H9 (cell line): ENCODE data around the gene TCF7L2. TPM values are rescaled to one million over a fixed set of nuclear protein-coding genes. Genes with fewer than 3 reads are reported as not detected.

Experiments used
- DNase-seq: peaks from one replicate; pipeline ENCODE4 v3.0.0-alpha.2; 2017
- H2AFZ ChIP-seq: one replicate; pipeline ENCODE4 v1.6.1; 2013; ENCODE audit warnings: mild to moderate bottlenecking, low read length, control low read depth, moderate library complexity
- H2AK5ac ChIP-seq: 2 replicates; pipeline ENCODE4 v1.6.1; 2013; ENCODE audit warnings: low read length, control low read depth, mixed read lengths; ENCODE audit not compliant: insufficient read length
- H2BK120ac ChIP-seq: one replicate; pipeline ENCODE4 v1.6.1; 2013; ENCODE audit warnings: low read depth, mild to moderate bottlenecking, low read length, control low read depth, inconsistent platforms; ENCODE audit not compliant: poor library complexity, severe bottlenecking
- H2BK12ac ChIP-seq: 2 replicates; pipeline ENCODE4 v1.6.1; 2013; ENCODE audit warnings: low read length, control low read depth, mixed read lengths, low read depth; ENCODE audit not compliant: insufficient read length
- H2BK15ac ChIP-seq: 2 replicates; pipeline ENCODE4 v1.6.1; 2013; ENCODE audit warnings: low read depth, low read length, control low read depth
- H2BK20ac ChIP-seq: one replicate; pipeline ENCODE4 v1.6.1; 2013; ENCODE audit warnings: low read depth, mild to moderate bottlenecking, low read length, control low read depth, inconsistent platforms; ENCODE audit not compliant: poor library complexity, severe bottlenecking
- H2BK5ac ChIP-seq: 2 replicates; pipeline ENCODE4 v1.6.1; 2013; ENCODE audit warnings: low read length, control low read depth, mixed read lengths; ENCODE audit not compliant: insufficient read length
- H3K14ac ChIP-seq: 2 replicates; pipeline ENCODE4 v1.6.1; 2013; ENCODE audit warnings: low read length, control low read depth; ENCODE audit not compliant: insufficient read depth
- H3K18ac ChIP-seq: 2 replicates; pipeline ENCODE4 v1.6.1; 2013; ENCODE audit warnings: low read depth, mild to moderate bottlenecking, mixed read lengths, low read length, control low read depth; ENCODE audit not compliant: insufficient read length
- H3K23ac ChIP-seq: 2 replicates; pipeline ENCODE4 v1.6.1; 2013; ENCODE audit warnings: low read length, control low read depth, mixed read lengths, low read depth; ENCODE audit not compliant: insufficient read length
- H3K23me2 ChIP-seq: 2 replicates; pipeline ENCODE4 v1.6.1; 2013; ENCODE audit warnings: low read depth, mild to moderate bottlenecking, mixed read lengths, low read length, control low read depth; ENCODE audit not compliant: insufficient read length, poor library complexity, severe bottlenecking
- H3K27ac ChIP-seq: 2 replicates; pipeline ENCODE4 v1.5.1; 2013; ENCODE audit warnings: low read length, control low read depth, mixed read lengths, low read depth; ENCODE audit not compliant: insufficient read length
- H3K27me3 ChIP-seq: 2 replicates; pipeline ENCODE4 v1.6.1; 2013; ENCODE audit warnings: low read length, control low read depth, inconsistent platforms; ENCODE audit not compliant: insufficient read depth
- H3K4ac ChIP-seq: 2 replicates; pipeline ENCODE4 v1.6.1; 2013; ENCODE audit warnings: low read depth, mild to moderate bottlenecking, control low read depth, inconsistent platforms, low read length, moderate library complexity
- H3K4me1 ChIP-seq: 2 replicates; pipeline ENCODE4 v1.6.1; 2013; ENCODE audit warnings: low read length, control low read depth, inconsistent platforms; ENCODE audit not compliant: insufficient read depth
- H3K4me2 ChIP-seq: 2 replicates; pipeline ENCODE4 v1.6.1; 2013; ENCODE audit warnings: low read length, control low read depth, mixed read lengths; ENCODE audit not compliant: insufficient read length, insufficient read depth
- H3K56ac ChIP-seq: 2 replicates; pipeline ENCODE4 v1.6.1; 2013; ENCODE audit warnings: low read depth, mild to moderate bottlenecking, mixed read lengths, low read length, control low read depth; ENCODE audit not compliant: insufficient read length
- H3K79me1 ChIP-seq: 2 replicates; pipeline ENCODE4 v1.6.1; 2013; ENCODE audit warnings: low read depth, mild to moderate bottlenecking, moderate library complexity, low read length, control low read depth, inconsistent platforms; ENCODE audit not compliant: insufficient read depth, poor library complexity, severe bottlenecking
- H3K79me2 ChIP-seq: 2 replicates; pipeline ENCODE4 v1.6.1; 2013; ENCODE audit warnings: low read length, control low read depth, inconsistent platforms; ENCODE audit not compliant: insufficient read depth
- H3K9ac ChIP-seq: 2 replicates; pipeline ENCODE4 v1.6.1; 2013; ENCODE audit warnings: low read length, control low read depth, mixed read lengths; ENCODE audit not compliant: insufficient read length; ENCODE audit errors: extremely low read depth
- H3K9me3 ChIP-seq: one replicate; pipeline ENCODE4 v1.6.1; 2013; ENCODE audit warnings: low read depth, low read length, inconsistent platforms; ENCODE audit not compliant: control insufficient read depth
- H3T11ph ChIP-seq: one replicate; pipeline ENCODE4 v1.6.1; 2013; ENCODE audit warnings: mild to moderate bottlenecking, low read length, control low read depth, inconsistent platforms
- H4K20me1 ChIP-seq: one replicate; pipeline ENCODE4 v1.6.1; 2013; ENCODE audit not compliant: control insufficient read depth, insufficient read length, insufficient read depth
- H4K5ac ChIP-seq: 2 replicates; pipeline ENCODE4 v1.6.1; 2013; ENCODE audit warnings: low read depth, mild to moderate bottlenecking, mixed read lengths, low read length, control low read depth; ENCODE audit not compliant: insufficient read length
- H4K8ac ChIP-seq: replicated peaks from 2 replicates; pipeline ENCODE4 v1.6.1; 2013; ENCODE audit warnings: low read length, control low read depth, mixed read lengths, low read depth; ENCODE audit not compliant: insufficient read length
- H4K91ac ChIP-seq: 2 replicates; pipeline ENCODE4 v1.6.1; 2013; ENCODE audit warnings: low read depth, mild to moderate bottlenecking, moderate library complexity, mixed read lengths, low read length, control low read depth; ENCODE audit not compliant: insufficient read length
- H3K27ac Mint-ChIP-seq, 3 experiments: 2 replicates in 2 of 3; 3 replicates in 1 of 3; pipeline ENCODE4 v1.8.0; 2020 to 2021; ENCODE audit warnings: mixed read lengths in 3 of 3, mild to moderate bottlenecking in 1 of 3, moderate library complexity in 1 of 3
- H3K27me3 Mint-ChIP-seq: 2 replicates; pipeline ENCODE4 v1.8.0; 2021; ENCODE audit warnings: low read depth, mild to moderate bottlenecking, moderate library complexity, mixed read lengths
- H3K36me3 Mint-ChIP-seq, 3 experiments: 2 replicates in 2 of 3; 3 replicates in 1 of 3; pipeline ENCODE4 v1.8.0; 2020 to 2021; ENCODE audit warnings: low read depth in 3 of 3, mixed read lengths in 3 of 3; ENCODE audit not compliant: insufficient read depth in 1 of 3
- H3K4me1 Mint-ChIP-seq, 2 experiments: 2 replicates each; pipeline ENCODE4 v1.8.0; 2020; ENCODE audit warnings: mixed read lengths in 2 of 2
- H3K4me3 Mint-ChIP-seq, 2 experiments: 2 replicates in 1 of 2; 3 replicates in 1 of 2; pipeline ENCODE4 v1.8.0; 2020 to 2021; ENCODE audit warnings: mild to moderate bottlenecking in 2 of 2, mixed read lengths in 2 of 2, moderate library complexity in 1 of 2
- H3K9me3 Mint-ChIP-seq, 2 experiments: 2 replicates in 1 of 2; 3 replicates in 1 of 2; pipeline ENCODE4 v1.8.0; 2020; ENCODE audit warnings: mild to moderate bottlenecking in 2 of 2, mixed read lengths in 2 of 2, moderate library complexity in 1 of 2
- CTCF ChIP-seq: fragments of 200-600 bp; sonication (generic); conservative IDR thresholded peaks from 3 replicates; pipeline ENCODE4 v1.8.0; 2021; ENCODE audit warnings: antibody characterized with exemption, mild to moderate bottlenecking
- WGBS: extraction: QIAGEN DNeasy Blood & Tissue Kit; methylation state at CpG from one replicate; pipeline ENCODE4 v1.1.7; 2013; ENCODE audit warnings: missing lambda C conversion rate, low lambda C conversion rate, mixed read lengths; ENCODE audit not compliant: insufficient read length; ENCODE audit errors: extremely low coverage; 5-methylcytosine and 5-hydroxymethylcytosine counted together
- total RNA-seq: library from RNA; stranded (reverse); gene quantifications from 2 replicates; pipeline ENCODE4 v1.2.1, GENCODE V29; 2021

The TCF7L2 gene
- total RNA-seq, 1 experiment from 2014 or later: 71.1 TPM

- H2BK15ac ChIP-seq: no peak overlapping the region
- no peaks in the 10 kb centered on the region for H4K20me1 ChIP-seq
- no peak overlapping the region for H2AK5ac ChIP-seq
- no peak overlapping the region for H3K4me2 ChIP-seq
- no peak overlapping the region for H3K9ac ChIP-seq
- no peak overlapping the region for H3K56ac ChIP-seq
- H2BK5ac ChIP-seq: no peak overlapping the region
- peaks cover 11% of the 10 kb centered on the region for H3K79me1 ChIP-seq
- WGBS: no CpG with 5 or more reads among the region's 12 CpGs
- Mint-ChIP-seq H3K27ac (peak overlapping the region; percentile 31 to 67 (median 38); a peak in 5 of 7 replicates), H3K4me1 (peaks cover 66 to 83% of the 10 kb centered on the region in 2 experiments), H3K36me3 (peaks cover 31 to 54% (median 43%) of the 10 kb centered on the region in 3 experiments), H3K9me3 (no peaks in the 10 kb centered on the region; a peak in 2 of 5 replicates), H3K27me3 (no peaks in the 10 kb centered on the region), H3K4me3 (no peak overlapping the region)
- no peak overlapping the region for H3T11ph ChIP-seq
- no peaks in the 10 kb centered on the region for H3K27me3 ChIP-seq
- peaks cover 9% of the 10 kb centered on the region for H3K4me1 ChIP-seq
- H3K18ac ChIP-seq: no peak overlapping the region
- H3K14ac ChIP-seq: no peak overlapping the region
- no peak overlapping the region for H4K91ac ChIP-seq
- H2BK12ac ChIP-seq: no peak overlapping the region
- no peaks in the 10 kb centered on the region for H3K9me3 ChIP-seq
- H4K5ac ChIP-seq: no peak overlapping the region
- H2BK20ac ChIP-seq: no peak overlapping the region
- H3K23ac ChIP-seq: no peak overlapping the region
- peaks cover 48% of the 10 kb centered on the region; the same call in 1 of the 2 replicates for H3K79me2 ChIP-seq
- no peak overlapping the region for H2AFZ ChIP-seq
- no peaks in the 10 kb centered on the region for H3K23me2 ChIP-seq
- H2BK120ac ChIP-seq: no peak overlapping the region
- no peak overlapping the region for H3K4ac ChIP-seq
- no peak for TF ChIP-seq CTCF
- no peak overlapping the region for H4K8ac ChIP-seq
- H3K27ac ChIP-seq: no peak overlapping the region
- DNase-seq: no peak
These were observed 61.7 kb downstream of the TCF7L2 start for GRCh38 chr10:113011592-113012374.
